HEK293 (cell line): ENCODE results near the gene MAPK8IP3.

Experiments used
- ATF2 ChIP-seq: fragments of 450-650 bp; formaldehyde crosslinking; IDR thresholded peaks from 2 replicates; pipeline ENCODE4 v1.5.1; 2016; ENCODE audit warnings: missing biosample characterization, missing genetic modification characterization, low read depth
- GLI2 ChIP-seq: fragments of 450-650 bp; formaldehyde crosslinking; IDR thresholded peaks from 2 replicates; pipeline ENCODE4; 2017; ENCODE audit warnings: missing biosample characterization, missing genetic modification characterization, low read depth, borderline replicate concordance
- GLIS1 ChIP-seq: fragments of 450-650 bp; formaldehyde crosslinking; IDR thresholded peaks from 2 replicates; pipeline ENCODE4 v1.5.1; 2016; ENCODE audit warnings: missing biosample characterization, missing genetic modification characterization
- HOXD13 ChIP-seq: sonication (generic); formaldehyde crosslinking; IDR thresholded peaks from 2 replicates; pipeline ENCODE4 v1.8.0; 2022; ENCODE audit warnings: missing genetic modification reagents, borderline replicate concordance
- MEIS1 ChIP-seq: sonication (generic); formaldehyde crosslinking; IDR thresholded peaks from 2 replicates; pipeline ENCODE4 v1.8.1; 2022; ENCODE audit warnings: missing genetic modification reagents, mild to moderate bottlenecking, borderline replicate concordance
- PRDM2 ChIP-seq: fragments of 450-650 bp; formaldehyde crosslinking; IDR thresholded peaks from 2 replicates; pipeline ENCODE4 v1.5.1; 2016; ENCODE audit warnings: missing biosample characterization, missing genetic modification characterization, borderline replicate concordance
- SCRT1 ChIP-seq: fragments of 450-650 bp; formaldehyde crosslinking; IDR thresholded peaks from 2 replicates; pipeline ENCODE4 v1.5.1; 2016; ENCODE audit warnings: missing biosample characterization, missing genetic modification characterization, borderline replicate concordance
- TCF7L2 ChIP-seq: IDR thresholded peaks from 2 replicates; pipeline ENCODE4 v1.6.1; 2011; ENCODE audit warnings: low read depth, mild to moderate bottlenecking, inconsistent platforms, low read length, moderate library complexity, borderline replicate concordance
- TRIM28 ChIP-seq: IDR thresholded peaks from 2 replicates; pipeline ENCODE4 v1.6.1; 2011; ENCODE audit warnings: low read length, control low read depth, borderline replicate concordance
- ZBTB8A ChIP-seq: fragments of 450-650 bp; formaldehyde crosslinking; IDR thresholded peaks from 2 replicates; pipeline ENCODE4 v1.5.1; 2016; ENCODE audit warnings: missing biosample characterization, missing genetic modification characterization
- ZFHX2 ChIP-seq: fragments of 450-650 bp; formaldehyde crosslinking; conservative IDR thresholded peaks from 2 replicates; pipeline ENCODE4 v1.5.1; 2016; ENCODE audit warnings: missing biosample characterization, missing genetic modification characterization
- ZNF114 ChIP-seq: fragments of 450-650 bp; formaldehyde crosslinking; IDR thresholded peaks from 2 replicates; pipeline ENCODE4 v1.5.0; 2017; ENCODE audit warnings: missing biosample characterization, missing genetic modification characterization
- ZNF146 ChIP-seq: fragments of 450-650 bp; formaldehyde crosslinking; IDR thresholded peaks from 2 replicates; pipeline ENCODE4 v1.5.1; 2016; ENCODE audit warnings: missing biosample characterization, missing genetic modification characterization
- ZNF148 ChIP-seq: fragments of 450-650 bp; formaldehyde crosslinking; IDR thresholded peaks from 2 replicates; pipeline ENCODE4 v1.5.0; 2017; ENCODE audit warnings: missing biosample characterization, missing genetic modification characterization, borderline replicate concordance
- ZNF175 ChIP-seq: fragments of 450-650 bp; formaldehyde crosslinking; IDR thresholded peaks from 2 replicates; pipeline ENCODE4 v1.5.1; 2016; ENCODE audit warnings: missing biosample characterization, missing genetic modification characterization
- ZNF292 ChIP-seq: fragments of 450-650 bp; formaldehyde crosslinking; IDR thresholded peaks from 2 replicates; pipeline ENCODE4 v1.5.1; 2016; ENCODE audit warnings: low read depth, missing biosample characterization, missing genetic modification characterization, borderline replicate concordance
- ZNF391 ChIP-seq: fragments of 450-650 bp; formaldehyde crosslinking; IDR thresholded peaks from 2 replicates; pipeline ENCODE4 v1.5.1; 2016; ENCODE audit warnings: low read depth, missing biosample characterization, missing genetic modification characterization, borderline replicate concordance
- ZNF394 ChIP-seq: fragments of 450-650 bp; formaldehyde crosslinking; IDR thresholded peaks from 2 replicates; pipeline ENCODE4 v1.5.1; 2016; ENCODE audit warnings: missing biosample characterization, missing genetic modification characterization, mild to moderate bottlenecking, moderate library complexity, borderline replicate concordance
- ZNF426 ChIP-seq: fragments of 450-650 bp; formaldehyde crosslinking; IDR thresholded peaks from 2 replicates; pipeline ENCODE4 v1.5.1; 2017; ENCODE audit warnings: missing biosample characterization, missing genetic modification characterization, mild to moderate bottlenecking, inconsistent platforms, moderate library complexity
- ZNF473 ChIP-seq: fragments of 450-650 bp; formaldehyde crosslinking; IDR thresholded peaks from 2 replicates; pipeline ENCODE4 v1.5.1; 2017; ENCODE audit warnings: missing biosample characterization, missing genetic modification characterization
- ZNF529 ChIP-seq: fragments of 450-650 bp; formaldehyde crosslinking; IDR thresholded peaks from 2 replicates; pipeline ENCODE4 v1.5.1; 2017; ENCODE audit warnings: missing genetic modification characterization, missing biosample characterization; ENCODE audit not compliant: insufficient replicate concordance
- ZNF544 ChIP-seq: fragments of 450-650 bp; formaldehyde crosslinking; IDR thresholded peaks from 2 replicates; pipeline ENCODE4 v1.5.0; 2017; ENCODE audit warnings: missing biosample characterization, missing genetic modification characterization
- ZNF549 ChIP-seq: fragments of 450-650 bp; IDR thresholded peaks from 2 replicates; pipeline ENCODE4 v1.5.1; 2018; ENCODE audit warnings: missing biosample characterization, missing genetic modification characterization, mild to moderate bottlenecking, inconsistent platforms, moderate library complexity
- ZNF555 ChIP-seq: fragments of 450-650 bp; formaldehyde crosslinking; conservative IDR thresholded peaks from 2 replicates; pipeline ENCODE4 v1.5.1; 2017; ENCODE audit warnings: missing biosample characterization, mild to moderate bottlenecking, missing genetic modification characterization, inconsistent platforms
- ZNF596 ChIP-seq: fragments of 450-650 bp; IDR thresholded peaks from 2 replicates; pipeline ENCODE4 v1.5.0; 2018; ENCODE audit warnings: missing biosample characterization, mild to moderate bottlenecking, missing genetic modification characterization, moderate library complexity
- ZNF660 ChIP-seq: fragments of 450-650 bp; IDR thresholded peaks from 2 replicates; pipeline ENCODE4 v1.5.1; 2018; ENCODE audit warnings: missing biosample characterization, mild to moderate bottlenecking, missing genetic modification characterization
- ZNF670 ChIP-seq: fragments of 450-650 bp; formaldehyde crosslinking; IDR thresholded peaks from 2 replicates; pipeline ENCODE4 v1.5.1; 2016; ENCODE audit warnings: missing biosample characterization, missing genetic modification characterization, low read depth
- ZNF692 ChIP-seq: fragments of 450-650 bp; formaldehyde crosslinking; IDR thresholded peaks from 2 replicates; pipeline ENCODE4 v1.5.1; 2016; ENCODE audit warnings: missing biosample characterization, missing genetic modification characterization

MAPK8IP3 gene

GRCh38 chr16:1772908-1773702 is 67.1 kb downstream of the MAPK8IP3 start, which contains the start of gene MRPS34 (continued):
- TF ChIP-seq PRDM2 (tag by site-specific recombination) (no peak), ZNF596 (tag by site-specific recombination) (peak; percentile 45; the same call in 1 of the 2 replicates), ATF2 (tag by site-specific recombination) (no peak), ZNF473 (tag by site-specific recombination) (no peak), ZNF529 (no peak), ZNF544 (tag by site-specific recombination) (no peak), GLIS1 (peak; percentile 46; the same call in 1 of the 2 replicates), TRIM28 (no peak), ZNF549 (tag by site-specific recombination) (no peak), ZBTB8A (tag by site-specific recombination) (peak; percentile 32; the same call in 1 of the 2 replicates), ZNF292 (tag by site-specific recombination) (no peak), TCF7L2 (no peak), SCRT1 (tag by site-specific recombination) (no peak), ZNF175 (no peak), HOXD13 (CRISPR knock-in tag) (no peak), ZNF391 (tag by site-specific recombination) (peak; percentile 75; the same call in 1 of the 2 replicates), ZNF394 (tag by site-specific recombination) (peak; percentile 80), ZNF660 (tag by site-specific recombination) (peak; percentile 83), ZNF114 (no peak), ZNF670 (tag by site-specific recombination) (no peak), ZNF692 (tag by site-specific recombination) (peak; percentile 84), ZNF146 (tag by site-specific recombination) (peak; percentile 76), ZNF555 (tag by site-specific recombination) (no peak), MEIS1 (CRISPR knock-in tag) (no peak), GLI2 (tag by site-specific recombination) (no peak), ZNF148 (peak; percentile 70; the same call in 1 of the 2 replicates), ZFHX2 (tag by site-specific recombination) (peak; percentile 14; the same call in 1 of the 2 replicates), ZNF426 (tag by site-specific recombination) (no peak)
